Vagina (tissue), 2 donors: Measurements from ENCODE around the gene NAPB. TPM values are rescaled to one million over a fixed set of nuclear protein-coding genes. Genes with fewer than 3 reads are reported as not detected.

Experiments
- DNase-seq, 2 donors: peaks; one replicate each; pipeline ENCODE4 v3.0.0-alpha.2; 2017; ENCODE audit errors: extremely low spot score in 2 of 2
- H3K27ac ChIP-seq: fragments of 200-600 bp; sonication (generic); one replicate; pipeline ENCODE4 v1.5.1; 2019
- H3K27me3 ChIP-seq: fragments of 200-600 bp; sonication (generic); one replicate; pipeline ENCODE4 v1.5.1; 2019
- H3K36me3 ChIP-seq, 2 donors: fragments of 200-600 bp; sonication (generic); one replicate each; pipeline ENCODE4 v1.5.1; 2017 to 2019
- H3K4me1 ChIP-seq: fragments of 200-600 bp; sonication (generic); one replicate; pipeline ENCODE4 v1.5.1; 2019
- H3K4me3 ChIP-seq, 2 donors: fragments of 200-600 bp; sonication (generic); 1 replicate in 1 of 2; 2 replicates in 1 of 2; pipeline ENCODE4 v1.5.1; 2016 to 2019
- H3K9me3 ChIP-seq: fragments of 200-600 bp; sonication (generic); one replicate; pipeline ENCODE4 v1.5.1; 2019
- POLR2A ChIP-seq, 2 donors: fragments of 450-650 bp; IDR thresholded peaks; one replicate each; pipeline ENCODE4 v1.6.1; 2017; ENCODE audit warnings: antibody characterized with exemption in 2 of 2, mild to moderate bottlenecking in 2 of 2, moderate library complexity in 2 of 2
- POLR2AphosphoS5 ChIP-seq, 2 donors: sonication (generic); formaldehyde crosslinking; IDR thresholded peaks; one replicate each; pipeline ENCODE4 v1.9.0; 2017; ENCODE audit warnings: antibody characterized with exemption in 2 of 2, mild to moderate bottlenecking in 2 of 2, low read depth in 1 of 2; ENCODE audit not compliant: insufficient read depth in 1 of 2
- intact Hi-C: fragments of 100-400 bp; cut with DNase I; formaldehyde crosslinking; loops from one replicate; pipeline ENCODE4 v1.15.1; 2023
- total RNA-seq: library from RNA; depleted of rRNA; stranded (reverse); fragments of >200 nt; gene quantifications from one replicate; pipeline ENCODE4 v1.2.3, GENCODE V29; 2016
- TF ChIP-seq, protein P1 (sequence below), 3 experiments: fragments of 450-650 bp in 2 of 3; fragments of 200-600 bp in 1 of 3; sonication (generic) in 1 of 3; IDR thresholded peaks; one replicate each; pipeline ENCODE4 v1.5.1; 2017 to 2019; ENCODE audit warnings: antibody characterized with exemption in 3 of 3, mild to moderate bottlenecking in 2 of 3, moderate library complexity in 2 of 3

The NAPB gene
- total RNA-seq, 1 donor from 2014 or later: 28.5 TPM

DNA sequence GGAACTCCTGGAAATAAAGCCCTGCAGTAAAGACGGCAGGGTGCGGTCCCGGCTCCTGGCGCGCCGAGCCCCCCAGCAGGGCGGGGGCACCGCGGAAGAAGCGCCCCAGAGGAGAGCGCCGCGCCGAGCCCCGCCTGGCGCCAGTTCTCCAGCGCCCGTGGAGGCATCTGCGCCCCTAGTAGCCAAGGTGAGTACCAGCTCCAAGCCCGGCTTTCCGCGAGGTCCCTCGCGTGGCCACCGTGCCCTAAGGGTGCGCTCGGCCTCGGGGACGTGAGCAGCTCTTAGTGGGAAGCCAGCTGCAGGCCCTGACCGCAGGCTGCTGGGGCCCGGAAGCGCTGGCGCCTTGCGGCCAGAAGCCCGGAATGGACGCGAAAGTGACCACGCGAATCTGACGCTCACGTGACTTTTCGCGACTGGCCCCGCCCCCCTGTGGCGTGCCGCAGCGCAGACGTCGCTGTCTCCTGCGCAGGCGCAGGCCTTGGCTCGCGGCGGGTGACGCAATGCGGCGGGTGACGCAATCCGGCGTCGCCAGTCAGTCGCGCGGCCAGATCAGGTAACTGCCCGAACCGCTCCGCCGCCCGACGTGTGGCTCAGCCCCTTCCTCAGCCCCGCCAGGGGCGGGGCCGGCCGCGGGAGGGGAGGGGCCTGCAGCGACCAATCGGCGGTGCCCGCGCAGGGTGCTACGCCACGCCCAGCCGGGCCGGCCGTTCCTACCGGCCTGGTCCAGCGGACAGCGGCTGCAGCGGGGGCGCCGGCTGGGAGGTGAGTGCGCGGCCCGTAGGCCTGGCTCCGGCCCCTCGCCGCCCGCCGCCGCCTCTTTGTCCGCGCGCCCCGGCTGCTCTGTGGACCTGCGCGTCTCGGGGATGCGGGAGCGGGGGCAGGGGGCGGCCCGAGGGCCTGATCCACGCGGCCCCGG is 59.6 kb downstream of the NAPB start, which contains the start of gene GZF1:
GZF1 (plus strand) TSS at position 707 of the 916 bp plus-strand sequence. CDS start 2,202 bp downstream, outside the sequence.
- peaks cover 53% of the 10 kb centered on the region for H3K4me1 ChIP-seq
- H3K9me3 ChIP-seq: no peaks in the 10 kb centered on the region
- H3K27me3 ChIP-seq: no peaks in the 10 kb centered on the region
- peak in 1 of 2 donors; percentile 99 for DNase-seq
- peaks cover 0 to 12% of the 10 kb centered on the region in 2 donors for H3K36me3 ChIP-seq
- intact Hi-C loops: loop anchor here (5.0 kb wide), 2 partner anchors 61 to 261 kb away; partner anchors contain the start of gene NAPB
- H3K4me3 ChIP-seq: peak within 1 kb of the TSS; percentile 73 to 76
- peak within 1 kb of the TSS; percentile 97 for H3K27ac ChIP-seq
- TF ChIP-seq POLR2AphosphoS5 (IDR thresholded peaks at IDR 0.05; ENCODE audit: insufficient read depth in 1 of 2, low read depth in 1 of 2): peak; percentile 97 to 99
- TF ChIP-seq, protein P1, sequence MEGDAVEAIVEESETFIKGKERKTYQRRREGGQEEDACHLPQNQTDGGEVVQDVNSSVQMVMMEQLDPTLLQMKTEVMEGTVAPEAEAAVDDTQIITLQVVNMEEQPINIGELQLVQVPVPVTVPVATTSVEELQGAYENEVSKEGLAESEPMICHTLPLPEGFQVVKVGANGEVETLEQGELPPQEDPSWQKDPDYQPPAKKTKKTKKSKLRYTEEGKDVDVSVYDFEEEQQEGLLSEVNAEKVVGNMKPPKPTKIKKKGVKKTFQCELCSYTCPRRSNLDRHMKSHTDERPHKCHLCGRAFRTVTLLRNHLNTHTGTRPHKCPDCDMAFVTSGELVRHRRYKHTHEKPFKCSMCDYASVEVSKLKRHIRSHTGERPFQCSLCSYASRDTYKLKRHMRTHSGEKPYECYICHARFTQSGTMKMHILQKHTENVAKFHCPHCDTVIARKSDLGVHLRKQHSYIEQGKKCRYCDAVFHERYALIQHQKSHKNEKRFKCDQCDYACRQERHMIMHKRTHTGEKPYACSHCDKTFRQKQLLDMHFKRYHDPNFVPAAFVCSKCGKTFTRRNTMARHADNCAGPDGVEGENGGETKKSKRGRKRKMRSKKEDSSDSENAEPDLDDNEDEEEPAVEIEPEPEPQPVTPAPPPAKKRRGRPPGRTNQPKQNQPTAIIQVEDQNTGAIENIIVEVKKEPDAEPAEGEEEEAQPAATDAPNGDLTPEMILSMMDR (IDR thresholded peaks at IDR 0.05): no peak
- peak in 1 of 2 donors; percentile 91 for TF ChIP-seq POLR2A (IDR thresholded peaks at IDR 0.05)

DNA sequence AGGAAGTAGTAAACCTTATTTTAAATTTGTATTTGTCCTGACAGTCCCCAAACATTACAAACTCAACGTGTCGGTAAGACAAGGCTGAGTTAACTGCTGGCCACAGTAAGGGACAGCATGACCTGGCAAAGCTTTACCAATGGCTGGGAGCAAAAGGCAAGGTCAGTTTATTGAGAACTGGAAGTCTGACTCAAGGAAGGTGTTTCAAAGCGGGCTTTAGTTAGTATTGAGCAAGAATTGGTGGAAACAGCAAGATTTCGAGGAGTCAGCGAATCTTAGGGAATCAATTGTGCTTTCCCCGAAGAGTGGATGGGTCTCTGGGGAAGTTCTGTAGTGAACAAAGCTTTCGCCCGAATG is 60.2 kb downstream of the NAPB start:
- Histone ChIP-seq H3K4me3 (peak overlapping the region; percentile 46 to 76), H3K27me3 (no peaks in the 10 kb centered on the region), H3K36me3 (peaks cover 0 to 12% of the 10 kb centered on the region in 2 donors), H3K4me1 (peaks cover 47% of the 10 kb centered on the region), H3K27ac (peak overlapping the region; percentile 97), H3K9me3 (no peaks in the 10 kb centered on the region)
- DNase-seq: no peak
- intact Hi-C loops: loop anchor here (5.0 kb wide), 2 partner anchors 61 to 261 kb away; partner anchors contain the start of gene NAPB
- no peak for TF ChIP-seq POLR2A (IDR thresholded peaks at IDR 0.05)
- TF ChIP-seq, protein P1 (IDR thresholded peaks at IDR 0.05): no peak
- no peak for TF ChIP-seq POLR2AphosphoS5 (IDR thresholded peaks at IDR 0.05; ENCODE audit: insufficient read depth in 1 of 2, low read depth in 1 of 2)

DNA sequence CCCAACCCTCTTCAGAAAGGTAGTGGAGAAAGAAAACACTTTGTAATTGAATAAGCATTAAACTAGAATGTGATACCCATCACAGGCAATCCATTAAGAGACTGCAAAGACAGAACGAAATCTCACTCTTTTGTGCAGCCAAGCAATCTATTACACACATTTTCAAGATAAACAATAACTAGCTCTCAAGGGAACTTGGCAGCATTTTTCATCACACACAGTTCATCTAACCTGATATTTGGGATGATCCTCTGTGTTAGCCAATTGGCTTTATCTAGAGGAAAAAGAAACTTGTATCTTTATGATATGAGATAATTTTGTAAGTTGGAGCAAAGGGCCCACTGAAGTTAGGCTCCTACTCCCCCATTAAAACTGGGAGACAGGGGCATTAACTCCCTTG is 60.8 kb downstream of the NAPB start:
- TF ChIP-seq, protein P1 (IDR thresholded peaks at IDR 0.05): no peak
- TF ChIP-seq POLR2A (IDR thresholded peaks at IDR 0.05): no peak
- no peak for TF ChIP-seq POLR2AphosphoS5 (IDR thresholded peaks at IDR 0.05; ENCODE audit: insufficient read depth in 1 of 2, low read depth in 1 of 2)
- intact Hi-C loops: loop anchor here (5.0 kb wide), 2 partner anchors 62 to 262 kb away; partner anchors contain the start of gene NAPB
- peak overlapping the region; percentile 97 for H3K27ac ChIP-seq
- peaks cover 0 to 11% of the 10 kb centered on the region in 2 donors for H3K36me3 ChIP-seq
- H3K9me3 ChIP-seq: no peaks in the 10 kb centered on the region
- no peaks in the 10 kb centered on the region for H3K27me3 ChIP-seq
- H3K4me3 ChIP-seq: no peak overlapping the region
- H3K4me1 ChIP-seq: peaks cover 41% of the 10 kb centered on the region
- no peak for DNase-seq

DNA sequence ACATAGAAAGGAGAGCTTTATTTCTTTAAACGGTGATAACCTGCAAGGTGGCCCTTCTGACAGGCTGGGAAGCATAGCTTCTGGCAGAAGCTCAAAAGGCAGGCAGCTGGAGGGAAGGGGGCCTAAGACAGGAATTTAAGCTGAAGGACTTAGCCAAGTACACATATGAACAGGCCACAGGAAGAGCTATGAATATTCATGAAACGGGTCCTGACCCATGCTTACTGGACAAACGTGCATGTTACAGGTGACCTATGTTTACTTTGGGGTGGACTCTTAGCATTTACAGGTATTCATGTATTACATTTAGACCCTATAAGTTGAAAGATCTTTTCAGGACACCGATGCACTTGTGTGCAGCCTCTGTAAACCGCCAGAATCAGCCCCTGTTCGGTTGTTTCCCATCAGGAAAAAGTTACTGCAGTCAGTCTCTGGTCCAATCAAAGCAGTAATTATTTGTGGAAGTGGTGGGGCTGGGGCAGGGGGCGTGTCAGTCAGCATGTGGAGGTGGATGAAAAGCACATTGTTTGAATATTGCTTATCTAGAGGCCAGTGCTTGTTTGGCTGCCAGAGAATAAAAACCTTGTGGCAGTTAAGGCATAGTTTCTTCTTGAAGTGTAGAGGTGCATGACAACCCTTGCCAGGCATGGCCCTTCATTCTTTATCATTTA is 62.2 kb downstream of the NAPB start:
- TF ChIP-seq, protein P1 (IDR thresholded peaks at IDR 0.05): no peak
- TF ChIP-seq POLR2A (IDR thresholded peaks at IDR 0.05): no peak
- no peak for TF ChIP-seq POLR2AphosphoS5 (IDR thresholded peaks at IDR 0.05; ENCODE audit: insufficient read depth in 1 of 2, low read depth in 1 of 2)
- DNase-seq: no peak
- Histone ChIP-seq H3K4me1 (peaks cover 38% of the 10 kb centered on the region), H3K27me3 (no peaks in the 10 kb centered on the region), H3K4me3 (no peak overlapping the region), H3K9me3 (no peaks in the 10 kb centered on the region), H3K27ac (peak overlapping the region; percentile 92), H3K36me3 (peaks cover 0 to 12% of the 10 kb centered on the region in 2 donors)
- intact Hi-C loops: loop anchor here (5.0 kb wide), 1 partner anchor 278 kb away; the partner anchor contains the start of gene CST3
